MM.1S (cell line): ENCODE measurements around the gene MSI2.

Experiments
- CTCF ChIP-seq: fragments of 300-600 bp; sonication (generic); IDR thresholded peaks from 2 replicates; pipeline ENCODE4 v1.5.1; 2016; ENCODE audit warnings: antibody characterized with exemption, low read length, mixed read lengths
- EZH2 ChIP-seq: fragments of 300-600 bp; sonication (generic); optimal IDR thresholded peaks from 2 replicates; pipeline ENCODE3; 2017; ENCODE audit warnings: low read depth, mild to moderate bottlenecking, antibody characterized with exemption, low read length, mixed read lengths

DNA sequence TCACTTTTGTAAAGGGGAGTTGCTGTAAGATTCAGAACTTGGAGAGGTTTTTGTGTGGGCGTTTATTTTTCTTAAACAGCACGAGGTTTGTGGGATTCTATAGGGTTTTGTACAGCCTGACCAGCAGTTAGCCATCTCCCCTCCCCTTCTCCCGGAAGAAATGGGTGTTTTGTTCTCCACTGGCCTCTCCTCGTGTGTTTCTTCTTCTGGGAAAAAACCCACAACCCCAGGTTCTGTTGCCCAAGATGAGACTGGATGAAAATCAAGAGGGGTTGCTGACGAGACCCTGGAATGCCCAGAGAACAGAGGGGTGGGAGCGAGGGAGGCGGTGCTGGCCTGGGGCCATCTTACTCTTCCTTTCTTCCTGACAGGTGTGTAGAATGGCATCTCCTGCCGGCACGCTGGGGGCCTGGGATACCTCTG is 186.1 kb downstream of the MSI2 start:
- TF ChIP-seq CTCF (no peak), EZH2 (no peak)
